ENCODE data around the gene CGN. TPM values are rescaled to one million over a fixed set of nuclear protein-coding genes. Genes with fewer than 3 reads are reported as not detected.

Gene CGN
- total and polyA plus RNA-seq, 10 donors = 0.09 to 0.87 (median 0.27) TPM; not detected in 2

- 42 to 67% (median 63%) methylated on average over 5 of the region's 5 CpGs for WGBS, 5 donors
- H3K27ac ChIP-seq = no peak overlapping the region
These were observed 54.5 kb downstream of the CGN start for GRCh38 chr1:151565502-151566189.

GRCh38 chr1:151568626-151569088 is 57.5 kb downstream of the CGN start:
- H3K27me3 ChIP-seq (replicated peaks in 1 of 7) = no peaks in the 10 kb centered on the region
- no peak overlapping the region for H3K4me3 ChIP-seq
- H3K27ac ChIP-seq = no peak overlapping the region
- H3K4me1 ChIP-seq = no peaks in the 10 kb centered on the region
- intact Hi-C loops (cut with DNase I; ENCODE audit: low total_unique reads) = no loop called here
- no peaks in the 10 kb centered on the region for H3K9me3 ChIP-seq
- TF ChIP-seq POLR2A (IDR thresholded peaks at IDR 0.05) (no peak), CTCF (IDR thresholded peaks at IDR 0.05 in 8 of 11, conservative IDR thresholded peaks at IDR 0.05 in 3 of 11) (no peak), POLR2AphosphoS5 (IDR thresholded peaks at IDR 0.05) (no peak)
- peaks cover 0 to 9% (median 0%) of the 10 kb centered on the region in 6 donors for H3K36me3 ChIP-seq
- DNase-seq = no peak
- 77 to 98% (median 81%) methylated on average over 2 to 3 of the region's 3 CpGs for WGBS, 5 donors

More at GRCh38 chr1:151565502-151566189, 54.5 kb downstream of the CGN start:
- Histone ChIP-seq H3K9me3 (no peaks in the 10 kb centered on the region), H3K4me3 (no peak overlapping the region), H3K4me1 (no peaks in the 10 kb centered on the region), H3K36me3 (peaks cover 0 to 9% (median 0%) of the 10 kb centered on the region in 6 donors), H3K27me3 (replicated peaks in 1 of 7) (no peaks in the 10 kb centered on the region)
- intact Hi-C loops (cut with DNase I; ENCODE audit: low total_unique reads) = no loop called here
- DNase-seq = no peak
- TF ChIP-seq CTCF (IDR thresholded peaks at IDR 0.05 in 8 of 11, conservative IDR thresholded peaks at IDR 0.05 in 3 of 11) = no peak
- TF ChIP-seq POLR2A (IDR thresholded peaks at IDR 0.05) = no peak
- TF ChIP-seq POLR2AphosphoS5 (IDR thresholded peaks at IDR 0.05) = no peak

GRCh38 chr1:151570819-151571218 is 59.6 kb downstream of the CGN start:
- Histone ChIP-seq H3K36me3 (peaks cover 0 to 16% (median 0%) of the 10 kb centered on the region in 6 donors), H3K4me1 (no peaks in the 10 kb centered on the region), H3K9me3 (no peaks in the 10 kb centered on the region), H3K4me3 (no peak overlapping the region), H3K27ac (no peak overlapping the region), H3K27me3 (replicated peaks in 1 of 7) (no peaks in the 10 kb centered on the region)
- no peak for DNase-seq
- intact Hi-C loops (cut with DNase I; ENCODE audit: low total_unique reads) = no loop called here
- 78 to 96% (median 93%) methylated on average over 1 of the region's 1 CpG for WGBS, 5 donors
- TF ChIP-seq CTCF (IDR thresholded peaks at IDR 0.05 in 8 of 11, conservative IDR thresholded peaks at IDR 0.05 in 3 of 11) (no peak), POLR2A (IDR thresholded peaks at IDR 0.05) (no peak), POLR2AphosphoS5 (IDR thresholded peaks at IDR 0.05) (no peak)

All from spleen (tissue), 11 donors.